Activated CD4-positive, alpha-beta T cell treated with anti-CD3 and anti-CD28 coated beads, Interleukin-2, amount 50 U/mL, for 1 hour (primary cell): ENCODE data around the gene PARVA.

Experiments used
- DNase-seq: peaks from one replicate; pipeline ENCODE4 v3.0.0-alpha.2; 2020

The PARVA gene

GRCh38 chr11:12464303-12464702, 86.9 kb downstream of the PARVA start:
- DNase-seq: no peak

GRCh38 chr11:12465332-12465731, 88.0 kb downstream of the PARVA start:
- DNase-seq: no peak

GRCh38 chr11:12467610-12468009, 90.2 kb downstream of the PARVA start:
- DNase-seq: no peak

- DNase-seq: no peak
Observed at GRCh38 chr11:12469451-12469850, 92.1 kb downstream of the PARVA start.

GRCh38 chr11:12470236-12470635, 92.9 kb downstream of the PARVA start:
- no peak for DNase-seq

- DNase-seq: no peak
Observed at GRCh38 chr11:12472401-12473005, 95.1 kb downstream of the PARVA start.

GRCh38 chr11:12473381-12473780, 96.0 kb downstream of the PARVA start:
- DNase-seq: no peak

- DNase-seq: no peak
Observed at GRCh38 chr11:12474871-12475270, 97.5 kb downstream of the PARVA start.

GRCh38 chr11:12478743-12479142, 101.4 kb downstream of the PARVA start:
- DNase-seq: no peak

GRCh38 chr11:12480401-12480800, 103.0 kb downstream of the PARVA start:
- DNase-seq: no peak

GRCh38 chr11:12482839-12483238, 105.5 kb downstream of the PARVA start:
- DNase-seq: no peak

- DNase-seq: no peak
Observed at GRCh38 chr11:12483604-12484003, 106.2 kb downstream of the PARVA start.

- no peak for DNase-seq
Observed at GRCh38 chr11:12485328-12485727, 108.0 kb downstream of the PARVA start.

- no peak for DNase-seq
Observed at GRCh38 chr11:12489246-12489772, 111.9 kb downstream of the PARVA start.

- no peak for DNase-seq
Observed at GRCh38 chr11:12494699-12495098, 117.3 kb downstream of the PARVA start.

GRCh38 chr11:12496181-12497025, 119.0 kb downstream of the PARVA start:
- DNase-seq: no peak

- DNase-seq: no peak
Observed at GRCh38 chr11:12497431-12497830, 120.1 kb downstream of the PARVA start.

- no peak for DNase-seq
Observed at GRCh38 chr11:12499071-12499470, 121.7 kb downstream of the PARVA start.

- DNase-seq: no peak
Observed at GRCh38 chr11:12502046-12502445, 124.7 kb downstream of the PARVA start.

- no peak for DNase-seq
Observed at GRCh38 chr11:12503039-12503484, 125.7 kb downstream of the PARVA start.

GRCh38 chr11:12503886-12504285, 126.5 kb downstream of the PARVA start:
- no peak for DNase-seq

- DNase-seq: no peak
Observed at GRCh38 chr11:12505183-12505582, 127.8 kb downstream of the PARVA start.

GRCh38 chr11:12506404-12506921, 129.1 kb downstream of the PARVA start:
- no peak for DNase-seq

- DNase-seq: no peak
Observed at GRCh38 chr11:12507391-12507790, 130.0 kb downstream of the PARVA start.
